AG04450 (cell line): ENCODE measurements around the gene GPC6. TPM values are rescaled to one million over a fixed set of nuclear protein-coding genes. Genes with fewer than 3 reads are reported as not detected.

Experiments used
- CTCF ChIA-PET: fragments of 300-600, 350-600 bp; formaldehyde crosslinking; extraction: SDS; loops from one replicate; lab custom pipeline; 2022; ENCODE audit warnings: antibody characterized with exemption, inconsistent platforms; lab: Charles Lee
- POLR2A ChIA-PET: fragments of 350-600 bp; formaldehyde crosslinking; extraction: SDS; loops from one replicate; lab custom pipeline; 2021; ENCODE audit warnings: antibody characterized with exemption, inconsistent platforms; lab: Yijun Ruan, JAX
- DNase-seq: peaks from one replicate; pipeline ENCODE4 v3.0.0-alpha.2; 2011; ENCODE audit warnings: low read depth, low spot score
- H3K27ac ChIP-seq: one replicate; pipeline ENCODE4 v1.5.1; 2012; ENCODE audit warnings: low read depth, low read length, control low read depth
- H3K27me3 ChIP-seq: one replicate; pipeline ENCODE4 v1.6.0; 2012; ENCODE audit warnings: low read length; ENCODE audit not compliant: control insufficient read depth, insufficient read depth
- H3K4me3 ChIP-seq: 2 replicates; pipeline ENCODE4 v1.5.1; 2011; ENCODE audit warnings: mild to moderate bottlenecking, low read depth, low read length, control low read depth
- H3K9me3 ChIP-seq: 2 replicates; pipeline ENCODE4 v1.5.1; 2012; ENCODE audit warnings: low read length; ENCODE audit not compliant: control insufficient read depth, insufficient read depth
- CTCF ChIP-seq: IDR thresholded peaks from 2 replicates; pipeline ENCODE4 v1.5.1; 2011; ENCODE audit warnings: low read depth, low read length, control low read depth, inconsistent platforms
- polyA plus RNA-seq: library from polyadenylated mRNA; depleted of rRNA; stranded (reverse); fragments of >200 nt; gene quantifications from 2 replicates; pipeline ENCODE4 v1.2.3, GENCODE V29; 2011

Gene GPC6
- polyA plus RNA-seq, 1 experiment = 40.4 TPM

- CTCF ChIA-PET = interaction anchor here (1.3 kb wide), 1 partner anchor 32 kb away, joined by 3 read pairs; no protein-coding TSS in a partner anchor
These were observed 1103.3 kb downstream of the GPC6 start for GRCh38 chr13:94329754-94330551.

GRCh38 chr13:94330552-94331071 lies 1104.0 kb downstream of the GPC6 start:
- Histone ChIP-seq H3K27ac (peak overlapping the region; percentile 49), H3K4me3 (no peak overlapping the region), H3K9me3 (no peaks in the 10 kb centered on the region), H3K27me3 (no peaks in the 10 kb centered on the region)
- ChIA-PET CTCF (interaction anchor here (1.3 kb wide), 1 partner anchor 31 kb away, joined by 3 read pairs; no protein-coding TSS in a partner anchor), POLR2A (no interaction called here)
- DNase-seq = no peak
- TF ChIP-seq CTCF = no peak

More at GRCh38 chr13:94329754-94330551, 1103.3 kb downstream of the GPC6 start:
- POLR2A ChIA-PET = interaction anchor here (0.7 kb wide), 1 partner anchor 13 kb away, joined by 5 read pairs; no protein-coding TSS in a partner anchor
- H3K4me3 ChIP-seq = no peak overlapping the region
- H3K27me3 ChIP-seq = no peaks in the 10 kb centered on the region
- TF ChIP-seq CTCF = no peak
- DNase-seq = peak; percentile 70
- peak overlapping the region; percentile 49 for H3K27ac ChIP-seq
- H3K9me3 ChIP-seq = no peaks in the 10 kb centered on the region

GRCh38 chr13:94331281-94331680 lies 1104.7 kb downstream of the GPC6 start:
- DNase-seq = no peak
- Histone ChIP-seq H3K9me3 (no peaks in the 10 kb centered on the region), H3K27ac (no peak overlapping the region), H3K4me3 (no peak overlapping the region), H3K27me3 (no peaks in the 10 kb centered on the region)
- no peak for TF ChIP-seq CTCF
- ChIA-PET POLR2A (no interaction called here), CTCF (interaction anchor here (1.3 kb wide), 1 partner anchor 31 kb away, joined by 3 read pairs; no protein-coding TSS in a partner anchor)

GRCh38 chr13:94332359-94333096 lies 1105.9 kb downstream of the GPC6 start:
- POLR2A ChIA-PET = no interaction called here
- Histone ChIP-seq H3K27ac (peak overlapping the region; percentile 40), H3K9me3 (no peaks in the 10 kb centered on the region), H3K27me3 (no peaks in the 10 kb centered on the region), H3K4me3 (no peak overlapping the region)
- DNase-seq = no peak
- CTCF ChIA-PET = no interaction called here
- no peak for TF ChIP-seq CTCF
